KMS-11 (cell line): ENCODE data around the gene COX14.

Experiments used
- H2AFZ ChIP-seq: fragments of 200-600 bp; sonication (generic); 2 replicates; pipeline ENCODE4 v1.6.1; 2016; ENCODE audit warnings: antibody characterized with exemption, mixed run types, low read depth
- H3K27ac ChIP-seq: fragments of 200-600 bp; sonication (generic); 2 replicates; pipeline ENCODE4 v1.6.1; 2016; ENCODE audit warnings: mild to moderate bottlenecking, mixed run types
- H3K27me3 ChIP-seq: fragments of 200-600 bp; sonication (generic); 2 replicates; pipeline ENCODE4 v1.6.1; 2017; ENCODE audit warnings: mild to moderate bottlenecking, low read depth, mixed run types, moderate library complexity; ENCODE audit not compliant: insufficient read depth
- H3K36me3 ChIP-seq: fragments of 200-600 bp; sonication (generic); 2 replicates; pipeline ENCODE4 v1.6.1; 2017; ENCODE audit warnings: mild to moderate bottlenecking, mixed run types; ENCODE audit not compliant: insufficient read depth
- H3K4me1 ChIP-seq: fragments of 200-600 bp; sonication (generic); 2 replicates; pipeline ENCODE4 v1.6.1; 2016; ENCODE audit warnings: mild to moderate bottlenecking, low read depth, mixed run types; ENCODE audit not compliant: poor library complexity, severe bottlenecking
- H3K4me2 ChIP-seq: fragments of 200-600 bp; sonication (generic); 2 replicates; pipeline ENCODE4 v1.7.0; 2016; ENCODE audit warnings: mild to moderate bottlenecking, mixed run types
- H3K4me3 ChIP-seq: fragments of 200-600 bp; sonication (generic); IDR thresholded peaks from 2 replicates; pipeline ENCODE4 v1.6.1; 2017; ENCODE audit warnings: low read depth, low read length, mixed read lengths; ENCODE audit not compliant: insufficient read depth
- H3K79me2 ChIP-seq: fragments of 200-600 bp; sonication (generic); 2 replicates; pipeline ENCODE4 v1.6.1; 2016; ENCODE audit warnings: low read depth, mixed run types; ENCODE audit not compliant: insufficient read depth
- H3K9ac ChIP-seq: fragments of 200-600 bp; sonication (generic); 2 replicates; pipeline ENCODE4 v1.6.1; 2016; ENCODE audit warnings: mild to moderate bottlenecking, mixed run types
- H4K20me1 ChIP-seq: fragments of 200-600 bp; sonication (generic); 2 replicates; pipeline ENCODE4 v1.6.1; 2016; ENCODE audit warnings: mild to moderate bottlenecking, mixed run types; ENCODE audit not compliant: insufficient read depth
- TF ChIP-seq, protein P1 (sequence below): fragments of 200-600 bp; sonication (generic); conservative IDR thresholded peaks from 2 replicates; pipeline ENCODE4 v1.6.1; 2017; ENCODE audit warnings: low read depth, mild to moderate bottlenecking, antibody characterized with exemption, low read length, moderate library complexity, mixed read lengths

The COX14 gene

DNA sequence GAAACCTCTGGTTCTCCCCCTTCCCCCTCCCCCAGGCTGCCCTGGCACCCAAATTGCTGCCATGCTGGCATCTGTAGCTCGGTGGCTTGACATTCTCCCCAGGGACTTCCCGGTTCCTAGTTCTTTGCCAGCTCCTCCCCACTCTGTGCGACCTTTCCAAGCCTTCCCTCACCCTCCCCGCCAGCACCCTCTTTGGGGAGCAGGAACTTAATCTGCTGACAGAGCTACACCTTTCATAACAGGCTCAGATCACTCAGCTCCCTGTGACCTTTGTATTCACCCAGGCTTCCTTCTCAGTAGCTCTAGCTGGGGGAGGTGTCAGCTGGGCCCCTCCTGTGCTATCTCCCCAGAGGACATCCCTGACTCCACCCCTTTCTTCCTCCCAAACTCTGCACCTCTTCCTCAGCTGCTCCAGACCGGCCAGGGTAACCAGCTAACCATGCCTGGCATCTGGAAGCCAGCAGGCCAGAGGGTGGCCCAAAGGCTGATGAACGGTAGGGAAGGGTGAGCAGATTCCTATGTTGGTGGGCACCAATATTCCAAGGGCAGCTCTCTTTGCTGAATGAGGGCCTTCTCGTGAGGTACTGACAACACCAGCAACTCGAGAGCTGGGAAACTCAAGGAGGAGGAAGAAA, 1.8 kb upstream of the COX14 start:
- H2AFZ ChIP-seq, result peak overlapping the region; percentile 53
- H3K4me1 ChIP-seq, result peaks cover 50% of the 10 kb centered on the region
- peaks cover 27% of the 10 kb centered on the region for H3K79me2 ChIP-seq
- H3K4me3 ChIP-seq, result no peak overlapping the region
- H3K9ac ChIP-seq, result peak overlapping the region; percentile 50
- no peaks in the 10 kb centered on the region for H3K27me3 ChIP-seq
- H4K20me1 ChIP-seq, result no peaks in the 10 kb centered on the region
- peak overlapping the region; percentile 92 for H3K27ac ChIP-seq
- H3K4me2 ChIP-seq, result peak overlapping the region; percentile 93
- H3K36me3 ChIP-seq, result no peaks in the 10 kb centered on the region
- TF ChIP-seq, protein P1, sequence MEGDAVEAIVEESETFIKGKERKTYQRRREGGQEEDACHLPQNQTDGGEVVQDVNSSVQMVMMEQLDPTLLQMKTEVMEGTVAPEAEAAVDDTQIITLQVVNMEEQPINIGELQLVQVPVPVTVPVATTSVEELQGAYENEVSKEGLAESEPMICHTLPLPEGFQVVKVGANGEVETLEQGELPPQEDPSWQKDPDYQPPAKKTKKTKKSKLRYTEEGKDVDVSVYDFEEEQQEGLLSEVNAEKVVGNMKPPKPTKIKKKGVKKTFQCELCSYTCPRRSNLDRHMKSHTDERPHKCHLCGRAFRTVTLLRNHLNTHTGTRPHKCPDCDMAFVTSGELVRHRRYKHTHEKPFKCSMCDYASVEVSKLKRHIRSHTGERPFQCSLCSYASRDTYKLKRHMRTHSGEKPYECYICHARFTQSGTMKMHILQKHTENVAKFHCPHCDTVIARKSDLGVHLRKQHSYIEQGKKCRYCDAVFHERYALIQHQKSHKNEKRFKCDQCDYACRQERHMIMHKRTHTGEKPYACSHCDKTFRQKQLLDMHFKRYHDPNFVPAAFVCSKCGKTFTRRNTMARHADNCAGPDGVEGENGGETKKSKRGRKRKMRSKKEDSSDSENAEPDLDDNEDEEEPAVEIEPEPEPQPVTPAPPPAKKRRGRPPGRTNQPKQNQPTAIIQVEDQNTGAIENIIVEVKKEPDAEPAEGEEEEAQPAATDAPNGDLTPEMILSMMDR, result no peak

DNA sequence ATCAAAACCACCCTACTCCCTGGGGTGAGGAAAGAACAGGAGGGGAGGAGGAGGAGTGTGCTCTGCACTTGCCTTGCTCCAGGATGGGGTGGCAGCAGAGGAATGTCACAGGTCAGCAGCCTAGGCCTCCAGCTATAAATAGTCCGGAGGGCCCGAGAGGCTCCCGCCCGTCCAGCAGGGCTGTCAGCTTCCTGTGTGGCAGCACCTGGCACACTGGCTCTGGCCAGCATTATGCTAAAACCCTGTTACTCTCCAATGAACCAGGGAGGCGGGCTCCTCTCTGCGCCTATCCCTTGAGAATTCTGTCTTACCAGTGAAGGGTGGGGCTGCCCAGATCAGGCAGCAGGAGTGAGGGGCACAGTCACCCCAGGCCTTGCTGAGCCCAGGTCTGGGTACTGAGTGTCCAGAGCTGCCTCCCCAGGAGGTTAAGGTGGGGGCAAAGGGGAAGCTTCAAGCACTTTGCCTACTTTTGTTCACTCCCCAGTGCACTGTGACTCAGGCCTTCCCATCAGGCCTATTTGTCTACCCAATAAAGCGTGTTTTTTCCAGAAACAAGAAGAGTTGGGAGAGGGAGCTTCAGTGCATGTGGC, 1.2 kb upstream of the COX14 start:
- no peak overlapping the region for H3K4me3 ChIP-seq
- H3K36me3 ChIP-seq, result no peaks in the 10 kb centered on the region
- H3K4me1 ChIP-seq, result peaks cover 50% of the 10 kb centered on the region
- TF ChIP-seq, protein P1, result no peak
- peak overlapping the region; percentile 50 for H3K9ac ChIP-seq
- peaks cover 32% of the 10 kb centered on the region for H3K79me2 ChIP-seq
- H3K27me3 ChIP-seq, result no peaks in the 10 kb centered on the region
- peak overlapping the region; percentile 53 for H2AFZ ChIP-seq
- no peaks in the 10 kb centered on the region for H4K20me1 ChIP-seq
- H3K27ac ChIP-seq, result peak overlapping the region; percentile 92
- peak overlapping the region; percentile 93 for H3K4me2 ChIP-seq

DNA sequence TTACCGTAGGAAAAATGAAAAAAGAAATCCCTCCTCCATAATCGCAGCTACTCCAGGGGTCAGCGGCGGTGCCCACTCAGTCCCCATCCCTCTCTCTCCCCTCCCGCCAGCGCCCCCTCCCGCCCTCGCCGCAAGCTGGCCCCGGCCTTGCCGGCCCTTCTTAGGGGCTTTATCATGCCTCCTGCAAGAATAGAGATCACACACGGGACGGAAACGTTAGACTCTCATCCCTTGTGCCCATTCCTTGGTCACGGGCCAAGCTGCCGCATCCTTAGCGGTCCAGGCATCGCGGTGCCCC, 692 bp upstream of the COX14 start:
- Histone ChIP-seq H4K20me1 (no peaks in the 10 kb centered on the region), H3K9ac (peak overlapping the region; percentile 50; the same call in 1 of the 2 replicates), H3K36me3 (no peaks in the 10 kb centered on the region), H3K27ac (peak overlapping the region; percentile 92), H3K4me3 (no peak overlapping the region), H3K4me1 (peaks cover 50% of the 10 kb centered on the region), H3K4me2 (peak overlapping the region; percentile 93), H2AFZ (peak overlapping the region; percentile 53), H3K27me3 (no peaks in the 10 kb centered on the region), H3K79me2 (peaks cover 37% of the 10 kb centered on the region)
- TF ChIP-seq, protein P1, result 0 out of 2 replicates have a peak, but pooled peaks have one; percentile 88

DNA sequence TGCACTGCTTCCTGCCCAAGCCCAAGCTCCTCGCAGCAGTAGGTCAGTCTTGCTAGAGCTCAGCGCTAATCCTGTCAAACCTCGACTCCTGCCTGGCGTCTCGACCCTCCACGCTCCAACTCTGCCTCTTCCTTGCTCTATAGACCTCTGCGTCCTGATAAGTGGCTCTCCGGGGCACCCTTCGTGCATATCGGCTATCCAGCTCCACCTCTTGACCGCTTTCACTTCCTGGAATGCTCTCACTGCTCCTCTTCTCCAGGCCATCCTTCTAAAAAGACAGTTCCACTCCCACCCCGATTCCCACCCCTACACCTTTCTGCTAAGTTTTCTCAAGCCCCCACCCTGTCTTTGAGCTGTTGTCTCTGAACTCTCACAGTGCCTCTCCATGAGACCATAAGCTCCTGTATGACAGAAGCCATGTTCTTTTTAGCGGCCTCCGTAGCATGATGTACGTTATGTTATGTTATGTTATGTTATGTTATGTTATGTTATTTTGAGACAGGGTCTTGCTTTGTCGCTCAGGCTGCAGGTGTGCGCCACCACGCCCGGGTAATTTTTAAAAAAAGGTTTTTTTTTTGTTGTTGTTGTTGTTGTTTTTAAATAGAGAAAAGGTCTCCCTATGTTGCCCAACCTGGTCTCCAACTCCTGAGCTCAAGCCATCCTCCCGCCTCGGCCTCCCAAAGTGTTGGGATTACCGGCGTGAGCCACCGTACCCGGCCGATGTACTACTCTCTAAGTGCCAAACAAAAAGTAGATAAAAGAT, 601 bp downstream of the COX14 start:
- Histone ChIP-seq H3K4me3 (no peak overlapping the region), H3K4me2 (peak overlapping the region; percentile 74), H3K27me3 (no peaks in the 10 kb centered on the region), H3K9ac (peak overlapping the region; percentile 68; the same call in 1 of the 2 replicates), H3K4me1 (peaks cover 50% of the 10 kb centered on the region), H3K36me3 (no peaks in the 10 kb centered on the region), H2AFZ (peak overlapping the region; percentile 64; the same call in 1 of the 2 replicates), H3K79me2 (peaks cover 46% of the 10 kb centered on the region), H4K20me1 (no peaks in the 10 kb centered on the region), H3K27ac (peak overlapping the region; percentile 74)
- TF ChIP-seq, protein P1, result no peak
